ENCODE measurements around the gene KRT77. TPM values are rescaled to one million over a fixed set of nuclear protein-coding genes. Genes with fewer than 3 reads are reported as not detected.

The KRT77 gene
- total and polyA plus RNA-seq, 2 experiments from 2014 or later: not detected

- H3K4me3 Mint-ChIP-seq: no peak overlapping the region
- H3K27ac Mint-ChIP-seq: no peak overlapping the region; the same call in 1 of the 2 replicates
- peaks cover 6% of the 10 kb centered on the region for H3K27me3 Mint-ChIP-seq (ENCODE audit: insufficient read depth, low read depth, poor library complexity)
Observed at GRCh38 chr12:52701281-52701680, 2.0 kb downstream of the KRT77 start.

More at GRCh38 chr12:52701281-52701680, 2.0 kb downstream of the KRT77 start:
- H3F3A ChIP-seq (replicated peaks; ENCODE audit: low read depth): no peaks in the 10 kb centered on the region
- no peaks in the 10 kb centered on the region for H3K9me3 Mint-ChIP-seq
- H3K36me3 Mint-ChIP-seq (ENCODE audit: low read depth): no peaks in the 10 kb centered on the region
- no peaks in the 10 kb centered on the region for H3K27me3 ChIP-seq (ENCODE audit: insufficient read depth)
- H3K4me2 ChIP-seq: no peak overlapping the region
- H3K4me1 Mint-ChIP-seq: peaks cover 12% of the 10 kb centered on the region
- no peak overlapping the region for H2AFZ ChIP-seq
- no peaks in the 10 kb centered on the region for H3K9me2 ChIP-seq (ENCODE audit: insufficient read depth)
- no peak for ATAC-seq
- H3K4me1 ChIP-seq (ENCODE audit: insufficient read depth): peaks cover 7% of the 10 kb centered on the region; the same call in 1 of the 2 replicates
- no peak overlapping the region for H3K27ac ChIP-seq (ENCODE audit: low read depth)
- no peaks in the 10 kb centered on the region for H3K79me2 ChIP-seq (replicated peaks; ENCODE audit: insufficient read depth)
- TF ChIP-seq NANOG (IDR thresholded peaks at IDR 0.05; ENCODE audit: borderline replicate concordance) (no peak), ZNF331 (CRISPR knock-in tag; IDR thresholded peaks at IDR 0.05; ENCODE audit: low read depth) (no peak), EZH2 (IDR thresholded peaks at IDR 0.05; ENCODE audit: low read depth, unreplicated experiment) (no peak), CREB1 (CRISPR knock-in tag; IDR thresholded peaks at IDR 0.05; ENCODE audit: low read depth) (no peak), EZH2phosphoT487 (IDR thresholded peaks at IDR 0.05; ENCODE audit: unreplicated experiment) (no peak), REST (IDR thresholded peaks at IDR 0.05; ENCODE audit: unreplicated experiment) (no peak), JUNB (IDR thresholded peaks at IDR 0.05; ENCODE audit: unreplicated experiment) (no peak), CTCF (conservative IDR thresholded peaks at IDR 0.05; ENCODE audit: low read depth in 2 of 2) (no peak), STAT1 (IDR thresholded peaks at IDR 0.05; ENCODE audit: unreplicated experiment) (no peak), POLR2AphosphoS5 (IDR thresholded peaks at IDR 0.05; ENCODE audit: low read depth) (no peak), ZNF114 (CRISPR knock-in tag; IDR thresholded peaks at IDR 0.05) (no peak), ZNF462 (CRISPR knock-in tag; IDR thresholded peaks at IDR 0.05) (no peak)
- TF ChIP-seq, protein P1, sequence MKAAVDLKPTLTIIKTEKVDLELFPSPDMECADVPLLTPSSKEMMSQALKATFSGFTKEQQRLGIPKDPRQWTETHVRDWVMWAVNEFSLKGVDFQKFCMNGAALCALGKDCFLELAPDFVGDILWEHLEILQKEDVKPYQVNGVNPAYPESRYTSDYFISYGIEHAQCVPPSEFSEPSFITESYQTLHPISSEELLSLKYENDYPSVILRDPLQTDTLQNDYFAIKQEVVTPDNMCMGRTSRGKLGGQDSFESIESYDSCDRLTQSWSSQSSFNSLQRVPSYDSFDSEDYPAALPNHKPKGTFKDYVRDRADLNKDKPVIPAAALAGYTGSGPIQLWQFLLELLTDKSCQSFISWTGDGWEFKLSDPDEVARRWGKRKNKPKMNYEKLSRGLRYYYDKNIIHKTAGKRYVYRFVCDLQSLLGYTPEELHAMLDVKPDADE (IDR thresholded peaks at IDR 0.05): no peak
- no peaks in the 10 kb centered on the region for H3K36me3 ChIP-seq (ENCODE audit: insufficient read depth)
- DNase-seq (ENCODE audit: low spot score): no peak
- H3K4me3 ChIP-seq: no peak overlapping the region
- no peaks in the 10 kb centered on the region for H4K20me1 ChIP-seq (replicated peaks; ENCODE audit: insufficient read depth)

Data from GM23338 (cell line).